MM.1S (cell line): ENCODE measurements around the gene GNAS.

Experiments used
- DNase-seq: peaks from one replicate; pipeline ENCODE4 v3.0.0-alpha.2; 2015
- H2AFZ ChIP-seq: fragments of 300-600 bp; sonication (generic); 2 replicates; pipeline ENCODE4 v1.6.0; 2016; ENCODE audit warnings: antibody characterized with exemption, low read length
- H3F3A ChIP-seq: fragments of 300-600 bp; sonication (generic); 2 replicates; pipeline ENCODE4 v1.6.1; 2016; ENCODE audit warnings: mild to moderate bottlenecking, antibody characterized with exemption, low read length, moderate library complexity, mixed read lengths; ENCODE audit not compliant: insufficient read depth
- H3K27ac ChIP-seq: fragments of 300-600 bp; sonication (generic); 2 replicates; pipeline ENCODE4 v1.5.1; 2016; ENCODE audit warnings: mild to moderate bottlenecking, low read length
- H3K27me3 ChIP-seq: fragments of 300-600 bp; sonication (generic); replicated peaks from 2 replicates; pipeline ENCODE4 v1.6.0; 2016; ENCODE audit warnings: low read length; ENCODE audit not compliant: insufficient read depth
- H3K36me3 ChIP-seq: fragments of 300-600 bp; sonication (generic); replicated peaks from 2 replicates; pipeline ENCODE4 v1.6.1; 2016; ENCODE audit warnings: mild to moderate bottlenecking, low read length, mixed read lengths; ENCODE audit not compliant: insufficient read depth
- H3K4me1 ChIP-seq: fragments of 300-600 bp; sonication (generic); 2 replicates; pipeline ENCODE4 v1.6.1; 2016; ENCODE audit warnings: low read length, mixed read lengths
- H3K4me2 ChIP-seq: fragments of 300-600 bp; sonication (generic); 2 replicates; pipeline ENCODE4 v1.6.0; 2016; ENCODE audit warnings: low read depth, low read length
- H3K4me3 ChIP-seq: fragments of 300-600 bp; sonication (generic); 2 replicates; pipeline ENCODE4 v1.5.1; 2016; ENCODE audit warnings: low read length, mixed read lengths
- H3K79me2 ChIP-seq: fragments of 300-600 bp; sonication (generic); 2 replicates; pipeline ENCODE4 v1.6.1; 2016; ENCODE audit warnings: mixed run types, low read length, mixed read lengths
- H3K9ac ChIP-seq: fragments of 300-600 bp; sonication (generic); 2 replicates; pipeline ENCODE4 v1.6.1; 2016; ENCODE audit warnings: low read length, mixed read lengths
- H3K9me2 ChIP-seq: fragments of 300-600 bp; sonication (generic); replicated peaks from 2 replicates; pipeline ENCODE4 v1.6.1; 2016; ENCODE audit warnings: mild to moderate bottlenecking, low read length, mixed read lengths; ENCODE audit not compliant: insufficient read depth
- H3K9me3 ChIP-seq: fragments of 300-600 bp; sonication (generic); replicated peaks from 2 replicates; pipeline ENCODE4 v1.6.1; 2016; ENCODE audit warnings: mild to moderate bottlenecking, low read length, mixed read lengths; ENCODE audit not compliant: insufficient read depth
- H4K20me1 ChIP-seq: fragments of 300-600 bp; sonication (generic); 2 replicates; pipeline ENCODE4 v1.6.1; 2016; ENCODE audit warnings: mild to moderate bottlenecking, low read length, moderate library complexity, mixed read lengths; ENCODE audit not compliant: insufficient read depth
- EZH2 ChIP-seq: fragments of 300-600 bp; sonication (generic); optimal IDR thresholded peaks from 2 replicates; pipeline ENCODE3; 2017; ENCODE audit warnings: low read depth, mild to moderate bottlenecking, antibody characterized with exemption, low read length, mixed read lengths
- EZH2phosphoT487 ChIP-seq: fragments of 300-600 bp; sonication (generic); IDR thresholded peaks from 2 replicates; pipeline ENCODE4 v1.6.1; 2018; ENCODE audit warnings: antibody characterized with exemption, low read length
- TF ChIP-seq, protein P1 (sequence below): fragments of 300-600 bp; sonication (generic); IDR thresholded peaks from 2 replicates; pipeline ENCODE4 v1.5.1; 2016; ENCODE audit warnings: antibody characterized with exemption, low read length, mixed read lengths

Gene GNAS

DNA sequence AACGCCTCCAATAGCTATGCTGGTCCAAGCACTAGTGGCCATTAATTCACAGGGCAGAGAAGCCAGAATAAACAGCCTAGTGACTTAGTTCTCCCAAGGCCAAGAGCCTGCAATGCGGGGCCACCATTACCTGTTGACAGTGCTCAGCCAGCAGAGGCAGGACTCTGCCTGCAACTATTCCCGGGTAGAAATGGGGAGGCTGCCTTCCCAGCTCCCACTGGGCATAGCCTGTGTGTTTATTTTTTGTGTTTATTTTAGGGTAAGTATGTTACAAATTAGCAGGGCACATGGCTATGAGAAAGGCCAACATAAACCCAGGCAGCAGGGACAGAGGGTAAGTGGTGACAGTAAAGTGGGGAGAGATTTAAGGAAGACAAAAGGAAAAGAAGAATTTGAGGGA lies 6.8 kb upstream of the GNAS start:
- Histone ChIP-seq H3K4me3 (no peak overlapping the region), H2AFZ (no peak overlapping the region), H3K4me2 (no peak overlapping the region), H4K20me1 (no peaks in the 10 kb centered on the region), H3K9ac (no peak overlapping the region), H3K9me2 (no peaks in the 10 kb centered on the region), H3K27ac (no peak overlapping the region), H3K36me3 (no peaks in the 10 kb centered on the region), H3F3A (no peaks in the 10 kb centered on the region), H3K4me1 (no peaks in the 10 kb centered on the region), H3K27me3 (peaks cover 54% of the 10 kb centered on the region), H3K79me2 (no peaks in the 10 kb centered on the region; the same call in 1 of the 2 replicates), H3K9me3 (no peaks in the 10 kb centered on the region)
- DNase-seq: no peak
- no peak for TF ChIP-seq EZH2
- TF ChIP-seq EZH2phosphoT487: no peak

GRCh38 chr20:58847463-58847862 lies 5.1 kb upstream of the GNAS start:
- Histone ChIP-seq H3K9me3 (no peaks in the 10 kb centered on the region), H3K27me3 (peaks cover 54% of the 10 kb centered on the region), H3K36me3 (no peaks in the 10 kb centered on the region), H3K9me2 (no peaks in the 10 kb centered on the region), H3F3A (no peaks in the 10 kb centered on the region), H3K79me2 (no peaks in the 10 kb centered on the region; the same call in 1 of the 2 replicates), H3K4me1 (no peaks in the 10 kb centered on the region), H4K20me1 (no peaks in the 10 kb centered on the region), H3K9ac (no peak overlapping the region), H3K4me2 (no peak overlapping the region), H2AFZ (no peak overlapping the region), H3K4me3 (no peak overlapping the region), H3K27ac (no peak overlapping the region)
- TF ChIP-seq, protein P1, sequence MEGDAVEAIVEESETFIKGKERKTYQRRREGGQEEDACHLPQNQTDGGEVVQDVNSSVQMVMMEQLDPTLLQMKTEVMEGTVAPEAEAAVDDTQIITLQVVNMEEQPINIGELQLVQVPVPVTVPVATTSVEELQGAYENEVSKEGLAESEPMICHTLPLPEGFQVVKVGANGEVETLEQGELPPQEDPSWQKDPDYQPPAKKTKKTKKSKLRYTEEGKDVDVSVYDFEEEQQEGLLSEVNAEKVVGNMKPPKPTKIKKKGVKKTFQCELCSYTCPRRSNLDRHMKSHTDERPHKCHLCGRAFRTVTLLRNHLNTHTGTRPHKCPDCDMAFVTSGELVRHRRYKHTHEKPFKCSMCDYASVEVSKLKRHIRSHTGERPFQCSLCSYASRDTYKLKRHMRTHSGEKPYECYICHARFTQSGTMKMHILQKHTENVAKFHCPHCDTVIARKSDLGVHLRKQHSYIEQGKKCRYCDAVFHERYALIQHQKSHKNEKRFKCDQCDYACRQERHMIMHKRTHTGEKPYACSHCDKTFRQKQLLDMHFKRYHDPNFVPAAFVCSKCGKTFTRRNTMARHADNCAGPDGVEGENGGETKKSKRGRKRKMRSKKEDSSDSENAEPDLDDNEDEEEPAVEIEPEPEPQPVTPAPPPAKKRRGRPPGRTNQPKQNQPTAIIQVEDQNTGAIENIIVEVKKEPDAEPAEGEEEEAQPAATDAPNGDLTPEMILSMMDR: no peak
- TF ChIP-seq EZH2phosphoT487 (no peak), EZH2 (no peak)
- no peak for DNase-seq

DNA sequence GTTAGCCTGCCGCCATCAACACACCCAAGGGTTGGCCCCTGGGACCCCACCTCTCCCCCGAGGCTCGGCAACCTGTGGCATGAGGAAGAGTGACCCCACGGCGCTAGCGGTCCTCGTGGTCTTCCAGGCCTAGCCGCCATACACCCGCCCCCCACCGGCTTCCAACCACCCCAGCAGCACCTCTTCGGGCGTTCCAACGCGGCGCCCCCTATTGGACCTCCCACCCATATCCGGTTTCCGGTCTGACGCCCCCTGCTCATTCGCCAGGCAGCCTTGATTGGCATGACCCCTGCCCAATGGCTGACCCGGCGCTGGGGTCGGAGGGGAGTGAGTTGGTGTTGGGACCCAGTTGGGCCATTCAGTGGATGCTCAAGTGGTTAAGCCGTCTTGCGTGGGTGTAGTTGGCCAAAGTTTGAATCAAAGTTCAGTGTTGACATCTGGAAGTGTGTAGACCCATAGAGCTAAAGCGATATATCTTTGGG lies 1.8 kb upstream of the GNAS start, which contains the start of gene GNAS-AS1:
TSS of gene GNAS-AS1 (minus strand) at position 210 of the 482 bp plus-strand sequence.
- no peak within 1 kb of the TSS for H3K27ac ChIP-seq
- H2AFZ ChIP-seq: peak within 1 kb of the TSS; percentile 88
- no peaks in the 10 kb centered on the region for H4K20me1 ChIP-seq
- H3K9ac ChIP-seq: peak within 1 kb of the TSS; percentile 40; the same call in 1 of the 2 replicates
- peak within 1 kb of the TSS; percentile 79 for H3K4me3 ChIP-seq
- TF ChIP-seq EZH2 (no peak), EZH2phosphoT487 (no peak)
- TF ChIP-seq, protein P1: no peak
- peak within 1 kb of the TSS; percentile 78 for H3K4me2 ChIP-seq
- peak; percentile 83 for DNase-seq
- H3F3A ChIP-seq: no peaks in the 10 kb centered on the region
- no peaks in the 10 kb centered on the region for H3K9me3 ChIP-seq
- H3K79me2 ChIP-seq: no peaks in the 10 kb centered on the region; the same call in 1 of the 2 replicates
- no peaks in the 10 kb centered on the region for H3K36me3 ChIP-seq
- peaks cover 69% of the 10 kb centered on the region for H3K27me3 ChIP-seq
- H3K9me2 ChIP-seq: no peaks in the 10 kb centered on the region
- H3K4me1 ChIP-seq: no peaks in the 10 kb centered on the region
